Activated T-helper 2 cell treated with anti-CD3 and anti-CD28 coated beads, Interferon-gamma antibody, Interleukin-2, Interleukin-4, amounts not matched to agents 10 μg/mL and 5 μg/mL and 100 μg/mL, durations not matched to agents 14 hours and 24 hours and 36 hours (primary cell): ENCODE measurements around the gene SEC16A. TPM values are rescaled to one million over a fixed set of nuclear protein-coding genes. Genes with fewer than 3 reads are reported as not detected.

Source experiments
- DNase-seq: peaks from one replicate; pipeline ENCODE4 v3.0.0; 2021; ENCODE audit warnings: low spot score
- H3K27ac Mint-ChIP-seq: one replicate; pipeline ENCODE4 v1.8.0; 2021; ENCODE audit warnings: mixed read lengths
- H3K27me3 Mint-ChIP-seq: one replicate; pipeline ENCODE4 v1.8.0; 2021; ENCODE audit warnings: low read depth, mixed read lengths
- H3K36me3 Mint-ChIP-seq: one replicate; pipeline ENCODE4 v1.8.0; 2021; ENCODE audit warnings: low read depth, mixed read lengths
- H3K4me1 Mint-ChIP-seq: one replicate; pipeline ENCODE4 v1.8.0; 2021; ENCODE audit warnings: low read depth, mixed read lengths
- H3K4me3 Mint-ChIP-seq: one replicate; pipeline ENCODE4 v1.8.0; 2021; ENCODE audit warnings: low read depth, mild to moderate bottlenecking, moderate library complexity, mixed read lengths
- H3K9me3 Mint-ChIP-seq: one replicate; pipeline ENCODE4 v1.8.0; 2021; ENCODE audit warnings: mixed read lengths
- intact Hi-C: fragments of 100-400 bp; cut with micrococcal nuclease; formaldehyde crosslinking; loops from one replicate; pipeline ENCODE4 v1.15.1; 2023
- total RNA-seq: library from RNA; stranded (reverse); gene quantifications from 2 replicates; pipeline ENCODE4 v1.2.3, GENCODE V29; 2022

Gene SEC16A, protein sequence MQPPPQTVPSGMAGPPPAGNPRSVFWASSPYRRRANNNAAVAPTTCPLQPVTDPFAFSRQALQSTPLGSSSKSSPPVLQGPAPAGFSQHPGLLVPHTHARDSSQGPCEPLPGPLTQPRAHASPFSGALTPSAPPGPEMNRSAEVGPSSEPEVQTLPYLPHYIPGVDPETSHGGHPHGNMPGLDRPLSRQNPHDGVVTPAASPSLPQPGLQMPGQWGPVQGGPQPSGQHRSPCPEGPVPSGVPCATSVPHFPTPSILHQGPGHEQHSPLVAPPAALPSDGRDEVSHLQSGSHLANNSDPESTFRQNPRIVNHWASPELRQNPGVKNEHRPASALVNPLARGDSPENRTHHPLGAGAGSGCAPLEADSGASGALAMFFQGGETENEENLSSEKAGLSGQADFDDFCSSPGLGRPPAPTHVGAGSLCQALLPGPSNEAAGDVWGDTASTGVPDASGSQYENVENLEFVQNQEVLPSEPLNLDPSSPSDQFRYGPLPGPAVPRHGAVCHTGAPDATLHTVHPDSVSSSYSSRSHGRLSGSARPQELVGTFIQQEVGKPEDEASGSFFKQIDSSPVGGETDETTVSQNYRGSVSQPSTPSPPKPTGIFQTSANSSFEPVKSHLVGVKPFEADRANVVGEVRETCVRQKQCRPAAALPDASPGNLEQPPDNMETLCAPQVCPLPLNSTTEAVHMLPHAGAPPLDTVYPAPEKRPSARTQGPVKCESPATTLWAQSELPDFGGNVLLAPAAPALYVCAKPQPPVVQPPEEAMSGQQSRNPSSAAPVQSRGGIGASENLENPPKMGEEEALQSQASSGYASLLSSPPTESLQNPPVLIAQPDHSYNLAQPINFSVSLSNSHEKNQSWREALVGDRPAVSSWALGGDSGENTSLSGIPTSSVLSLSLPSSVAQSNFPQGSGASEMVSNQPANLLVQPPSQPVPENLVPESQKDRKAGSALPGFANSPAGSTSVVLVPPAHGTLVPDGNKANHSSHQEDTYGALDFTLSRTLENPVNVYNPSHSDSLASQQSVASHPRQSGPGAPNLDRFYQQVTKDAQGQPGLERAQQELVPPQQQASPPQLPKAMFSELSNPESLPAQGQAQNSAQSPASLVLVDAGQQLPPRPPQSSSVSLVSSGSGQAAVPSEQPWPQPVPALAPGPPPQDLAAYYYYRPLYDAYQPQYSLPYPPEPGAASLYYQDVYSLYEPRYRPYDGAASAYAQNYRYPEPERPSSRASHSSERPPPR (N-terminal part only)
- total RNA-seq: 74.5 and 77.5 TPM in 2 replicates

DNA sequence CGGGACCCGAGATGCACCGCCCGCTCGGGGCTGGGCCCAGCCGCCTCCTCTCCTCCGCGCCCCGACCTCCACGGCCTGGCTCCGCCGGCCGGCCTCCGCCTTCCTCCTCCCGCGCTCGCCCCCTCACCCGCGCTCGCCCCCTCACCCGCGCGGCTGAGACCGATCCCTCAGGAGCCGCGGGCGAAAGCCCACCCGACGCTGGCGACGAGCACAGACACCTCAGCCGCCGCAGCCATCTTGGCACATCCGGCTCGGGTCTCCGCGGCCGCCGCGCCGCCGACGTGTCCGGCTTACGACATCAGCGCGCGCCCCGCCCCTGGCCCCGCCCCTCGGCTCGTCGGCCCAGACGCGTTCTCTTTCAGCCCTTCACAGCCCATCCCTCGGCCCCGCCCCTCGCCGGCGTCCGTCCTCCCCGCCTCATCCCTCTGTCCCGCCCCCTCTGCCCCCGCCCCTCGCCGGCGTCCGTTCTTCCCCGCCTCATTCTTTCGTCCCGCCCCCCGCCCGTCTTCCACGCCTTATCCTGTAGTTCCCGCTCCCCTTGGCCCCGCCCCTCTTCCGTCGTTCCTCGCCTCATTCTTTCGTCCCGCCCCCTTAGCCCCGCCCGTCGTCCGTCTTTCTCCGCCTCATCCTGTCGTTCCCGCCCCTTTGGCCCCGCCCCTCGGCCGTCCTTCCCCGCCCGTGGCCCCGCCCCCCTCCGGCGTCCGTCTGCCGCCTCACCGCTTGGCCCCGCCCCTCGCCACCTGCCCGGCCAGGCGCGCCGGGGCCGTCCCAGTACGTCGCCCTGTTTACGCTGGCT lies at the start of gene SEC16A:
Gene SEC16A (minus strand): TSS at position 248 of the 796 bp plus-strand sequence. CDS start 5,425 bp downstream, outside the sequence.
- Mint-ChIP-seq H3K27ac (peak within 1 kb of the TSS; percentile 98), H3K9me3 (no peaks in the 10 kb centered on the region), H3K36me3 (peaks cover 16% of the 10 kb centered on the region), H3K27me3 (no peaks in the 10 kb centered on the region), H3K4me1 (peaks cover 18% of the 10 kb centered on the region), H3K4me3 (peak within 1 kb of the TSS; percentile 98)
- DNase-seq: peak; percentile 98
- intact Hi-C loops: loop anchor here (2.0 to 10.0 kb wide), 5 partner anchors 46 to 238 kb away; partner anchors contain the start of genes ENTR1, INPP5E, PMPCA and QSOX2

DNA sequence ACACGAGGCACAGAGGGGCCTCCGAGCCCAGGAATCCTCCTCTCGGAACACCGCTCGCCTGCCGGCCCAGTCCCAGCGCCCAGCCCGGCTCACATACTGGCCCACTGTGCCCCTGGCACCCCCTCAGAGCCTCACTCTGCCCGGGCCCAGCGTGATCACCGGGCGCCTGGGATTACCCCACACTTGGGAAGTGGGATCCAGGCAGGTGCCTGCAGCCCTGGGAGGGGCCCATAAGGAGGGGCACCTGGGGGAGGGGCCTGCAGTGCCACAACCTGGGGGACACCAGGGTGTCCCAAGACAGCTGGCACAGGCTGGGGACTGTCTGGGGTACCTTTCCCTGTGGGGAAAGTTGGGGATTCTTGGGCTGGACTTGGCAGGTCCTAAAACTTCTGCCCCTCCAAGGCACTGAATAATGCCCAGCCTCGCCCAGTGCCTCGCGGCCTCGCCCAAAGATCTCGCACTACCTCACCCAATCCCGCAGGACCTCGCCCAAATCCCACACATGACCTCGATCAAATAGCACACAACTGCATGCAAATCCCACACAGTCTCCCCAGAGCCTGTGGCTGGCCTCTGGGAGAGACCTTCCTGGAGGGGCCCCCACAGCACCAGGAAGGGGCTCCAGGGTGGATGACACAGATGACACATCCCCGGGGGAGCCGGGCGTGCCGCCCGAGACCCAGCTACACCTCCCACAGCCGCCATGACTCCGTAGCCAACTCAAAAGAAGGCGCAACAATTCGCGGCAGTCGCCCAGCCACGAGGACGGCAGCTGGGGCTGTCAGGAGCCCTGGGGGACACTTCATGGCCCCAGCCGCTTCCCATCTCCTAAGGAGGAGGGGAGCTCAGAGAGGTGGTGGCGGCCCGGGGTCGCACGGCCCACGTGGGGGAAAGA lies 49.3 kb upstream of the SEC16A start:
- no peak for DNase-seq
- intact Hi-C loops: loop anchor here (10.0 kb wide), 2 partner anchors 127 to 503 kb away; partner anchors contain the start of genes FUT7 and SNAPC4
- peaks cover 20% of the 10 kb centered on the region for H3K36me3 Mint-ChIP-seq
- peaks cover 23% of the 10 kb centered on the region for H3K4me1 Mint-ChIP-seq
- H3K27me3 Mint-ChIP-seq: no peaks in the 10 kb centered on the region
- peak overlapping the region; percentile 76 for H3K27ac Mint-ChIP-seq
- H3K9me3 Mint-ChIP-seq: no peaks in the 10 kb centered on the region
- H3K4me3 Mint-ChIP-seq: peak overlapping the region; percentile 65

DNA sequence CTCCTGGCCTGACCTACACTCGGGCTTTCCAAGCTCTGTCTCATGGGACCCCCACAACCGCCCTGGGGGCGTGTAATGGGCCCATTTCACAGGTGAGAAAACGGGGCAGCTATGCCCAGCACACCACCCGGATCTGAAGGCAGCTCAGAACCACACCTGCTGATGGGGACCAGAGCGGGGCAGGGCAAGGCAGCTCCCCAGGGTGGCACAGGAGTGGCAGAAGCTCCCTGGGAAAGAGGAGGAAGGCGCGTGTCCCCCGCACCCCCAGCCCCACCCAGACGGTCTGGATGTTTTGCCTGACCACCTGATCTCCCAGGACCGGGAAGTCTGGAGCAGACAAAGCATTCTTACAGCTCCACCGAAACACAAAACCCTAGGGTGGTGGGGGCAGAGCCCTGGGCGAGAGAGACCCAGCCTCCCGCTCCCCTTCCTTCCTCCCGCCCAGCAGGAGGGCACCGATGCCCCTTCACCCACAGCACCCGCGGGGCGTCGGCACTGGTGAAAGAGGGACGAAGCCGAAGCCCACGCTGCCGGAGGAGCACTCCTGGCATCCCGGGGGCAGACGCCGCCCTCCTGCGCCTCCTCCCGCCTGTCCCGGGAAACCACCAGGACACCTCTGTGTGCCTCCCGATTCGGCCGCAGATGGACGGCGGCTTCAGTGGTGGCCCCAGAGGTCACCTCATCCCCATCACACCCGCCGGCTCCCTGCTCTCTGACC lies 48.5 kb upstream of the SEC16A start:
- Mint-ChIP-seq H3K9me3 (no peaks in the 10 kb centered on the region), H3K27me3 (no peaks in the 10 kb centered on the region), H3K4me1 (peaks cover 21% of the 10 kb centered on the region), H3K27ac (peak overlapping the region; percentile 68), H3K4me3 (no peak overlapping the region), H3K36me3 (peaks cover 18% of the 10 kb centered on the region)
- intact Hi-C loops: loop anchor here (10.0 kb wide), 2 partner anchors 127 to 503 kb away; partner anchors contain the start of genes FUT7 and SNAPC4
- DNase-seq: no peak

- intact Hi-C loops: loop anchor here (10.0 kb wide), 2 partner anchors 126 to 504 kb away; partner anchors contain the start of genes FUT7 and SNAPC4
- Mint-ChIP-seq H3K9me3 (no peaks in the 10 kb centered on the region), H3K27me3 (no peaks in the 10 kb centered on the region), H3K27ac (peak overlapping the region; percentile 68), H3K4me1 (peaks cover 21% of the 10 kb centered on the region), H3K36me3 (peaks cover 18% of the 10 kb centered on the region), H3K4me3 (no peak overlapping the region)
- no peak for DNase-seq
Measured at GRCh38 chr9:136530461-136531089, 47.7 kb upstream of the SEC16A start.

GRCh38 chr9:136529516-136530460 lies 46.9 kb upstream of the SEC16A start:
- Mint-ChIP-seq H3K27ac (no peak overlapping the region), H3K27me3 (no peaks in the 10 kb centered on the region), H3K4me3 (no peak overlapping the region), H3K9me3 (no peaks in the 10 kb centered on the region), H3K36me3 (peaks cover 18% of the 10 kb centered on the region), H3K4me1 (peaks cover 21% of the 10 kb centered on the region)
- no peak for DNase-seq
- intact Hi-C loops: loop anchor here (10.0 kb wide), 2 partner anchors 125 to 505 kb away; partner anchors contain the start of genes FUT7 and SNAPC4

DNA sequence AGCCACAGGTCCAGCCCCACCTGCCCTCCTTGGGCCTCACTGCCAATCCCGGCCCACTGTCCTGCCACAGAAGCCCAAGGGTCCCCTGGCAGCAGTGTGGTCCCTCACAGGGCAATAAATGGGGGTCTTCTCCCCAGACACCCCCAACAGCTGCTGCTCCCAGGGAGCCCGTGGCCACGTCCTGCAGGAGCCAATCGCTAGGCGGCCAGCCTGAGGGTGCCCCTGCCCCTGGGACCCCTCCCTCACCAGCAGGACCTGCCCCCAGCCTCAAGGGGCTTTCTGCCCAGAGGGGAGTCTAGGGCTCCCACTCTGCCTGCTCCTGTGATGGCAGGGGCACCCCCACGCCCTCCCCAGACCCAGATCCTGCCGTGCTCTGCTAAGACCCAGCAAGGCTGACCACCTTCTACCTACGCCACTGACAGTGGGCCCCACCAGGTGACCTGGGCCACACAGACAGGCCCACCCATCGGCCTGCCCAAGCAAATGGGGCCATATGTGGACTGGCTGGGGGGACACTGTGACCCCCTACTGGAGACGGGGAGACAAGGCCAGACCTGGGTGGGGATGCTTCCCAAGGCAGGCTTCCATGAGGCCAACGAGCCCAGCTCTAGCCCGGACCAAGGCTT lies 46.0 kb upstream of the SEC16A start:
- H3K9me3 Mint-ChIP-seq: no peaks in the 10 kb centered on the region
- H3K27ac Mint-ChIP-seq: no peak overlapping the region
- H3K4me3 Mint-ChIP-seq: no peak overlapping the region
- no peaks in the 10 kb centered on the region for H3K27me3 Mint-ChIP-seq
- H3K36me3 Mint-ChIP-seq: peaks cover 11% of the 10 kb centered on the region
- peaks cover 15% of the 10 kb centered on the region for H3K4me1 Mint-ChIP-seq
- DNase-seq: no peak
- intact Hi-C loops: no loop called here

DNA sequence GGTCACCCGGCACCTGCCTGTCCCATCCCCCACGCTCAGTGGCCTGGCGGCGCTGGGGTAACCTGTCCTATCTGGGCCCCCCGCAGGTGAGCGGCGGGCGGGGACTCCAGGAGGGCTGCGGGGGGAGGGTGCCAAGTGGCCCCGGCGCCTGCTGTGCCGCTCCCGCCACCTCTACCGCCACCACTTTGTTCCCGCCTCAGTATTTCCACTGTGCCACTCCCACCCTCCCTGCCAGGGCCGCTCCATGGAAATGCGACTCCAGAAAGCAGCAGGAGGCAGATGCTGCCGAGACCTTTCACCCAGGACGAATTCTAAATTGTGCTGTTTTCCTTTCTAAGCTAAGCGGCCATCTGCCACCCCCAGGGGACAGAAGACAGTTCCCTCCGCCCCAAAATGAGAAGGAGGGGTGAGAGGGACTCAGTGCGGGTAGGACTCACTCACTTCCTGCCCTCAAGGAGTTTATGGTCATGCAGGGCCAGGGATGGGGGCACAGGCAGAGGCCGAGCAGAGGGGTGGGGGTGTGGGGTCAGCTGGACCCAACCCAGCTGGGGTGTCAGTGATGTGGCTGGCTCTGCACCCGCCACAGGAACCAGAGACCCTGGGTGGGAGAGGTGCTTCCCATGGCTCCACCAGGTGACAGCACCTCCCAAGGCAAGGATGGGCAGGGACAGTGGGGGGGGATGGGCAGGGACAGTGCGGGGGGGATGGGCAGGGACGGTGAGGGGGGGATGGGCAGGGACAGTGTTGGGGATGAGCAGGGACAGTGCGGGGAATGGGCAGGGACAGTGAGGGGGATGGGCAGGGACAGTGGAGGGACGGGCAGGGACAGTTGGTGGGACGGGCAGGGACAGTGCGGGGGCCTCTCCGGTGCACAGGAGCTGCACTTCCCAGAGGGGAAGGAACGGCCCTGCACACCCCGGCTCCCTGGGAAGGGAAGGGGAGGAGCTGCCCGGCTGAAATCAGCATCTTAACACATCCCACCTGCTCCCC lies 45.2 kb upstream of the SEC16A start:
- intact Hi-C loops: no loop called here
- H3K36me3 Mint-ChIP-seq: peaks cover 8% of the 10 kb centered on the region
- H3K27me3 Mint-ChIP-seq: no peaks in the 10 kb centered on the region
- no peak overlapping the region for H3K4me3 Mint-ChIP-seq
- H3K27ac Mint-ChIP-seq: no peak overlapping the region
- no peak for DNase-seq
- H3K4me1 Mint-ChIP-seq: peaks cover 11% of the 10 kb centered on the region
- no peaks in the 10 kb centered on the region for H3K9me3 Mint-ChIP-seq

DNA sequence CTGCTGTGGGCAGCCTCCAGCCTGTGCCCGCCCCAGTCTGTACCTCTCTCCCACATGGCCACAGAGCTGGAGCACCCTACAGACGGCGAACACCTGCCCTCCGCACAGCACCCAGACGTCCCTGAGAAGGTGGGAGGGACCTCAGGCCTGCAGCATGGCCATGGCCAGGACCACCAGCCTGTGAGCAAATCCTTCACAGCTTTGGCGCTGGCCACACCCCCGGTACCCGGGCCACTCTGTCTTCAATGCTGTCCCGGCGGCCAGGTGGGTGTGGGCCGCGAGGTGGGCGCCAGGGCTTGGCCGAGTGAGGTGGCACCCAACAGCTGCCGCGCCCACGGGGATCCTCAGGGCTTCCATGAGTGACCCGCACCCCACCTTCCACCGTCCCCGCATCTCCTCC lies 44.3 kb upstream of the SEC16A start:
- H3K36me3 Mint-ChIP-seq: peaks cover 6% of the 10 kb centered on the region
- intact Hi-C loops: no loop called here
- H3K27ac Mint-ChIP-seq: no peak overlapping the region
- H3K9me3 Mint-ChIP-seq: no peaks in the 10 kb centered on the region
- H3K27me3 Mint-ChIP-seq: no peaks in the 10 kb centered on the region
- no peak overlapping the region for H3K4me3 Mint-ChIP-seq
- H3K4me1 Mint-ChIP-seq: peaks cover 4% of the 10 kb centered on the region
- no peak for DNase-seq
